Measurements from ENCODE around the gene SDC4.

Gene SDC4

GRCh38 chr20:45342855-45343531 lies 5.2 kb downstream of the SDC4 start:
- H3K4me2 ChIP-seq, result peak overlapping the region in 9 of 11 experiments; percentile 88 to 97 (median 96); a peak in 11 of 22 replicates
- H3K27me3 ChIP-seq, result peaks cover 0 to 24% (median 17%) of the 10 kb centered on the region in 11 experiments; a peak in 16 of 22 replicates
- peaks cover 43 to 63% (median 51%) of the 10 kb centered on the region in 10 experiments for H3K4me1 ChIP-seq
- H3K27ac ChIP-seq, result peak overlapping the region in 3 of 11 experiments; percentile 41 to 63 (median 48); a peak in 4 of 22 replicates
- H3K36me3 ChIP-seq, result no peaks in the 10 kb centered on the region
- TF ChIP-seq Cebpa-rat (IDR thresholded peaks at IDR 0.05), result no peak
- peak overlapping the region in 2 of 11 experiments; percentile 2 to 21; a peak in 3 of 22 replicates for H3K9ac ChIP-seq
- no peak overlapping the region for H3K4me3 ChIP-seq
- no peaks in the 10 kb centered on the region for H3K9me3 ChIP-seq (replicated peaks in 1 of 11)
- H4K20me1 ChIP-seq, result peaks cover 0 to 28% (median 0%) of the 10 kb centered on the region in 11 experiments; a peak in 7 of 22 replicates

GRCh38 chr20:45341939-45342854 lies 6.0 kb downstream of the SDC4 start:
- Histone ChIP-seq H3K9ac (no peak overlapping the region), H3K9me3 (replicated peaks in 1 of 11) (no peaks in the 10 kb centered on the region), H3K36me3 (no peaks in the 10 kb centered on the region), H3K4me3 (no peak overlapping the region), H3K4me1 (peaks cover 35 to 55% (median 43%) of the 10 kb centered on the region in 10 experiments), H4K20me1 (peaks cover 0 to 32% (median 1%) of the 10 kb centered on the region in 11 experiments; a peak in 8 of 22 replicates), H3K27me3 (peaks cover 0 to 19% (median 10%) of the 10 kb centered on the region in 11 experiments; a peak in 15 of 22 replicates), H3K4me2 (peak overlapping the region in 4 of 11 experiments; percentile 4 to 96 (median 53); a peak in 2 of 22 replicates), H3K27ac (no peak overlapping the region; a peak in 1 of 22 replicates)
- TF ChIP-seq Cebpa-rat (IDR thresholded peaks at IDR 0.05), result no peak

- Histone ChIP-seq H3K4me3 (no peak overlapping the region), H3K9me3 (replicated peaks in 1 of 11) (no peaks in the 10 kb centered on the region), H3K4me1 (peaks cover 29 to 48% (median 37%) of the 10 kb centered on the region in 10 experiments), H3K9ac (no peak overlapping the region), H3K27ac (no peak overlapping the region), H4K20me1 (peaks cover 0 to 32% (median 0%) of the 10 kb centered on the region in 11 experiments; a peak in 6 of 22 replicates), H3K27me3 (peaks cover 0 to 12% (median 4%) of the 10 kb centered on the region in 11 experiments; a peak in 7 of 22 replicates), H3K36me3 (no peaks in the 10 kb centered on the region), H3K4me2 (peak overlapping the region in 2 of 11 experiments; percentile 4 to 12; a peak in 1 of 22 replicates)
- TF ChIP-seq Cebpa-rat (IDR thresholded peaks at IDR 0.05), result no peak
Measured at GRCh38 chr20:45341579-45341938, 6.7 kb downstream of the SDC4 start.

- Histone ChIP-seq H3K9me3 (replicated peaks in 1 of 11) (no peaks in the 10 kb centered on the region), H3K4me1 (peaks cover 23 to 42% (median 31%) of the 10 kb centered on the region in 10 experiments), H3K27me3 (peaks cover 0 to 7% (median 0%) of the 10 kb centered on the region in 11 experiments; a peak in 2 of 22 replicates), H3K36me3 (no peaks in the 10 kb centered on the region), H3K9ac (no peak overlapping the region), H4K20me1 (peaks cover 0 to 29% (median 0%) of the 10 kb centered on the region in 11 experiments; a peak in 5 of 22 replicates), H3K27ac (no peak overlapping the region), H3K4me3 (no peak overlapping the region), H3K4me2 (no peak overlapping the region)
- TF ChIP-seq Cebpa-rat (IDR thresholded peaks at IDR 0.05), result no peak
Measured at GRCh38 chr20:45340951-45341350, 7.3 kb downstream of the SDC4 start.

GRCh38 chr20:45340236-45340847 lies 7.9 kb downstream of the SDC4 start:
- Histone ChIP-seq H3K9ac (no peak overlapping the region), H3K36me3 (no peaks in the 10 kb centered on the region), H3K4me2 (no peak overlapping the region), H3K4me3 (no peak overlapping the region), H3K4me1 (peaks cover 17 to 36% (median 25%) of the 10 kb centered on the region in 10 experiments), H4K20me1 (peaks cover 0 to 29% (median 0%) of the 10 kb centered on the region in 11 experiments; a peak in 5 of 22 replicates), H3K9me3 (replicated peaks in 1 of 11) (no peaks in the 10 kb centered on the region), H3K27me3 (peaks cover 0 to under 1% (median 0%) of the 10 kb centered on the region in 11 experiments; a peak in 1 of 22 replicates), H3K27ac (no peak overlapping the region)
- TF ChIP-seq Cebpa-rat (IDR thresholded peaks at IDR 0.05), result no peak

- Histone ChIP-seq H3K27me3 (no peaks in the 10 kb centered on the region), H3K4me3 (no peak overlapping the region), H3K27ac (no peak overlapping the region), H4K20me1 (peaks cover 0 to 29% (median 0%) of the 10 kb centered on the region in 11 experiments; a peak in 5 of 22 replicates), H3K4me1 (peaks cover 11 to 31% (median 19%) of the 10 kb centered on the region in 10 experiments), H3K36me3 (no peaks in the 10 kb centered on the region), H3K9ac (no peak overlapping the region), H3K9me3 (replicated peaks in 1 of 11) (no peaks in the 10 kb centered on the region), H3K4me2 (no peak overlapping the region)
- TF ChIP-seq Cebpa-rat (IDR thresholded peaks at IDR 0.05), result no peak
Measured at GRCh38 chr20:45339799-45340198, 8.4 kb downstream of the SDC4 start.

GRCh38 chr20:45339084-45339483 lies 9.1 kb downstream of the SDC4 start:
- H3K9me3 ChIP-seq (replicated peaks in 1 of 11), result no peaks in the 10 kb centered on the region
- no peak overlapping the region for H3K27ac ChIP-seq
- H3K4me3 ChIP-seq, result no peak overlapping the region
- H3K9ac ChIP-seq, result no peak overlapping the region
- peaks cover 4 to 24% (median 12%) of the 10 kb centered on the region in 10 experiments; a peak in 19 of 20 replicates for H3K4me1 ChIP-seq
- no peak for TF ChIP-seq Cebpa-rat (IDR thresholded peaks at IDR 0.05)
- no peaks in the 10 kb centered on the region for H3K36me3 ChIP-seq
- no peaks in the 10 kb centered on the region for H3K27me3 ChIP-seq
- peaks cover 0 to 29% (median 0%) of the 10 kb centered on the region in 11 experiments; a peak in 5 of 22 replicates for H4K20me1 ChIP-seq
- H3K4me2 ChIP-seq, result peak overlapping the region in 5 of 11 experiments; percentile 5 to 32 (median 24); a peak in 6 of 22 replicates
